ENCODE results near the gene C4BPA.

The C4BPA gene

GRCh38 chr1:207103892-207104373 is at the start of gene C4BPA:
Gene C4BPA, plus strand, starts transcription at chr1:207104233. Its CDS starts 8,793 bp downstream, at chr1:207113026.
- DNase-seq, result no peak

- no peak for DNase-seq
These were observed 49.5 kb upstream of the C4BPA start for GRCh38 chr1:207054491-207054890.

- DNase-seq, result no peak
These were observed 48.5 kb upstream of the C4BPA start for GRCh38 chr1:207055386-207056001.

- DNase-seq, result no peak
These were observed 47.4 kb upstream of the C4BPA start for GRCh38 chr1:207056673-207057072.

GRCh38 chr1:207058252-207058651 is 45.8 kb upstream of the C4BPA start:
- DNase-seq, result no peak

- no peak for DNase-seq
These were observed 44.9 kb upstream of the C4BPA start for GRCh38 chr1:207058878-207059867.

- DNase-seq, result no peak
These were observed 44.2 kb upstream of the C4BPA start for GRCh38 chr1:207059881-207060280.

- no peak for DNase-seq
These were observed 43.4 kb upstream of the C4BPA start for GRCh38 chr1:207060596-207060995.

GRCh38 chr1:207062058-207062457 is 42.0 kb upstream of the C4BPA start:
- no peak for DNase-seq

- no peak for DNase-seq
These were observed 41.0 kb upstream of the C4BPA start for GRCh38 chr1:207063014-207063413.

GRCh38 chr1:207064561-207064960 is 39.5 kb upstream of the C4BPA start:
- no peak for DNase-seq

GRCh38 chr1:207067185-207067584 is 36.8 kb upstream of the C4BPA start:
- DNase-seq, result no peak

- DNase-seq, result no peak
These were observed 36.4 kb upstream of the C4BPA start for GRCh38 chr1:207067665-207068064.

- DNase-seq, result no peak
These were observed 35.0 kb upstream of the C4BPA start for GRCh38 chr1:207069061-207069460.

GRCh38 chr1:207069858-207070506 is 34.1 kb upstream of the C4BPA start:
- DNase-seq, result no peak

GRCh38 chr1:207070811-207071210 is 33.2 kb upstream of the C4BPA start:
- no peak for DNase-seq

GRCh38 chr1:207071426-207071825 is 32.6 kb upstream of the C4BPA start:
- DNase-seq, result no peak

- DNase-seq, result no peak
These were observed 31.8 kb upstream of the C4BPA start for GRCh38 chr1:207072233-207072632.

GRCh38 chr1:207073906-207074820 is 29.9 kb upstream of the C4BPA start:
- DNase-seq, result no peak

GRCh38 chr1:207076181-207076955 is 27.7 kb upstream of the C4BPA start:
- no peak for DNase-seq

- no peak for DNase-seq
These were observed 27.0 kb upstream of the C4BPA start for GRCh38 chr1:207077012-207077411.

Measured in fibroblast of skin of right quadriceps (primary cell).